AG09319 (cell line): Measurements from ENCODE around the gene SEMA3B.
"Not testable (repeated sequence)": the region's sequence is repeated elsewhere in the genome, so short reads cannot be mapped to it uniquely, and the experiment has no call there.

Experiments used
- DNase-seq: peaks from one replicate; pipeline ENCODE4 v3.0.0-alpha.2; 2010; ENCODE audit warnings: low read depth; ENCODE audit errors: extremely low read depth
- CTCF ChIP-seq: IDR thresholded peaks from 2 replicates; pipeline ENCODE4 v1.5.1; 2011; ENCODE audit warnings: low read depth, mild to moderate bottlenecking, inconsistent platforms, low read length, moderate library complexity

Gene SEMA3B

GRCh38 chr3:50269977-50270413 lies 1.0 kb downstream of the SEMA3B start:
- TF ChIP-seq CTCF, result no peak
- no peak for DNase-seq

- TF ChIP-seq CTCF, result no peak
- DNase-seq, result no peak
These were observed 1.7 kb downstream of the SEMA3B start for GRCh38 chr3:50270422-50271224.

GRCh38 chr3:50271314-50271936 lies 2.5 kb downstream of the SEMA3B start:
- no peak for DNase-seq
- TF ChIP-seq CTCF, result no peak

- not testable (repeated sequence) for DNase-seq
These were observed 3.6 kb downstream of the SEMA3B start for GRCh38 chr3:50272538-50272910.

GRCh38 chr3:50272911-50273688 lies 4.2 kb downstream of the SEMA3B start:
- TF ChIP-seq CTCF, result peak; percentile 95
- DNase-seq, result no peak

GRCh38 chr3:50273689-50274065 lies 4.7 kb downstream of the SEMA3B start:
- no peak for DNase-seq
- no peak for TF ChIP-seq CTCF

GRCh38 chr3:50274371-50275104 lies 5.6 kb downstream of the SEMA3B start:
- no peak for DNase-seq
- peak; percentile 63 for TF ChIP-seq CTCF
